Measurements from ENCODE around the gene CD209.

GRCh38 chr19:7792281-7792680 lies 44.9 kb upstream of the CD209 start:
- TF ChIP-seq CTCF (IDR thresholded peaks at IDR 0.05) (no peak), EZH2phosphoT487 (IDR thresholded peaks at IDR 0.05) (no peak)

All from neural progenitor cell (in vitro differentiated cells).